PC-3 (cell line): ENCODE data around the gene GATAD2B. TPM values are rescaled to one million over a fixed set of nuclear protein-coding genes. Genes with fewer than 3 reads are reported as not detected.

Experiments used
- ATAC-seq: fragments of 200-7000 bp; cut with Tn5 transposase; 2 replicates; pipeline ENCODE4 v1.9.1; 2020; ENCODE audit warnings: mild to moderate bottlenecking, moderate library complexity
- BruUV-seq: library from RNA; stranded (reverse); fragments of 400-500 nt; replicated peaks from 2 replicates; lab custom pipeline; 2021; lab: Mats Ljungman, UMichigan
- CTCF ChIA-PET: fragments of 300-600 bp; sonication (Branson Sonifier 250); formaldehyde crosslinking; loops from one replicate; lab custom pipeline; 2022; ENCODE audit warnings: antibody characterized with exemption; lab: Charles Lee
- POLR2A ChIA-PET: fragments of 300-600 bp; sonication (Branson Sonifier 250); formaldehyde crosslinking; loops from one replicate; lab custom pipeline; 2022; ENCODE audit warnings: antibody characterized with exemption; ENCODE audit not compliant: unreplicated experiment; lab: Charles Lee
- DNase-seq: peaks from one replicate; pipeline ENCODE4 v3.0.0-alpha.2; 2015
- H2AFZ ChIP-seq: fragments of 300-600 bp; sonication (generic); 2 replicates; pipeline ENCODE4 v1.6.0; 2016; ENCODE audit warnings: antibody characterized with exemption, low read length
- H3F3A ChIP-seq: fragments of 300-600 bp; sonication (generic); one replicate; pipeline ENCODE4 v1.6.0; 2017; ENCODE audit warnings: antibody characterized with exemption, low read length, control low read depth, mild to moderate bottlenecking; ENCODE audit not compliant: unreplicated experiment
- H3K27ac ChIP-seq: fragments of 300-600 bp; sonication (generic); 2 replicates; pipeline ENCODE4 v1.5.1; 2016; ENCODE audit warnings: mild to moderate bottlenecking, low read length
- H3K27me3 ChIP-seq: fragments of 300-600 bp; sonication (generic); 2 replicates; pipeline ENCODE4 v1.6.1; 2016; ENCODE audit warnings: low read length, mixed read lengths
- H3K36me3 ChIP-seq: fragments of 300-600 bp; sonication (generic); 2 replicates; pipeline ENCODE4 v1.6.1; 2016; ENCODE audit warnings: low read depth, mixed run types, low read length, mixed read lengths
- H3K4me1 ChIP-seq: fragments of 300-600 bp; sonication (generic); 2 replicates; pipeline ENCODE4 v1.5.1; 2016; ENCODE audit warnings: low read length; ENCODE audit not compliant: insufficient read depth
- H3K4me2 ChIP-seq: fragments of 300-600 bp; sonication (generic); 2 replicates; pipeline ENCODE4 v1.6.0; 2016; ENCODE audit warnings: low read length
- H3K4me3 ChIP-seq: fragments of 300-600 bp; sonication (generic); 2 replicates; pipeline ENCODE4 v1.5.1; 2016; ENCODE audit warnings: mild to moderate bottlenecking, low read length, mixed read lengths
- H3K79me2 ChIP-seq: fragments of 300-600 bp; sonication (generic); 2 replicates; pipeline ENCODE4 v1.6.1; 2017; ENCODE audit warnings: low read length, mixed read lengths
- H3K9ac ChIP-seq: fragments of 300-600 bp; sonication (generic); 2 replicates; pipeline ENCODE4 v1.6.0; 2016; ENCODE audit warnings: mild to moderate bottlenecking, low read length
- H3K9me2 ChIP-seq: fragments of 300-600 bp; sonication (generic); replicated peaks from 2 replicates; pipeline ENCODE4 v1.6.1; 2016; ENCODE audit warnings: mixed run types, low read length, mixed read lengths
- H3K9me3 ChIP-seq: fragments of 300-600 bp; sonication (generic); 2 replicates; pipeline ENCODE4 v1.6.1; 2016; ENCODE audit warnings: low read length, mixed read lengths
- H4K20me1 ChIP-seq: fragments of 300-600 bp; sonication (generic); 2 replicates; pipeline ENCODE4 v1.6.1; 2016; ENCODE audit warnings: low read length, mixed read lengths
- EZH2 ChIP-seq: fragments of 300-600 bp; sonication (generic); IDR thresholded peaks from one replicate; pipeline ENCODE4 v1.6.1; 2017; ENCODE audit warnings: antibody characterized with exemption, mild to moderate bottlenecking, low read length; ENCODE audit not compliant: unreplicated experiment
- EZH2phosphoT487 ChIP-seq: fragments of 300-600 bp; sonication (generic); IDR thresholded peaks from 2 replicates; pipeline ENCODE4 v1.6.1; 2018; ENCODE audit warnings: mild to moderate bottlenecking, antibody characterized with exemption, low read length, borderline replicate concordance
- intact Hi-C: fragments of 100-400 bp; cut with micrococcal nuclease; formaldehyde crosslinking; loops from 2 replicates; pipeline ENCODE4 v1.9.0; 2023
- total RNA-seq: library from RNA; depleted of rRNA; stranded (reverse); fragments of >200 nt; gene quantifications from 2 replicates; pipeline ENCODE4 v1.2.3, GENCODE V29; 2014
- TF ChIP-seq, protein P1 (sequence below): fragments of 300-600 bp; sonication (generic); conservative IDR thresholded peaks from 2 replicates; pipeline ENCODE4 v1.5.1; 2017; ENCODE audit warnings: antibody characterized with exemption, low read depth, mild to moderate bottlenecking, low read length

GATAD2B gene
- total RNA-seq, 1 experiment from 2014 or later = 7.2 TPM

DNA sequence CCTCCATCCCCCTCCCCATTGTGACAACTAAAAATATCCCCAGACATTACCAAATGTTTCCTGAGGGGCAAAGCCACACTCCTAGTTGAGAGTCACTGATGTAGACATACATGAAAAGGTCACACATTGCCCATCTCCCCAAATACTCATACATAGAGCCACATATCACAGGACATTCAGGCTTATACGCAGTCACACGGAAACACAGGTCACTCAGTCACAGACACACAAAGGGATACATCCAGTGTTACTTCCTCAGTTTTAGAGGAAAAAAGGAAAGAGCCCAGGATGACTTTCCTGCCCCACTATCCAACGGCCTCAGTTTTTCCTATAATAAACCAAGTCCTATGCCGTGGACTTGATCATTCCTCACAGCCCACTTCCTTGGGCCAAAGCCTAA, 38.6 kb upstream of the GATAD2B start:
- peaks cover 7% of the 10 kb centered on the region for H3F3A ChIP-seq
- peaks cover 6% of the 10 kb centered on the region; the same call in 1 of the 2 replicates for H4K20me1 ChIP-seq
- no TSS peak for BruUV-seq
- ChIA-PET CTCF (no interaction called here), POLR2A (no interaction called here)
- H3K4me2 ChIP-seq = peak overlapping the region; percentile 98
- peak overlapping the region; percentile 84 for H3K4me3 ChIP-seq
- H3K4me1 ChIP-seq = peaks cover 43% of the 10 kb centered on the region
- peaks cover 63% of the 10 kb centered on the region for H3K79me2 ChIP-seq
- H3K36me3 ChIP-seq = no peaks in the 10 kb centered on the region; the same call in 1 of the 2 replicates
- intact Hi-C loops = no loop called here
- H3K9ac ChIP-seq = no peak overlapping the region
- no peaks in the 10 kb centered on the region for H3K9me2 ChIP-seq
- no peak overlapping the region for H2AFZ ChIP-seq
- no peak overlapping the region for H3K27ac ChIP-seq
- ATAC-seq (no peak), DNase-seq (no peak)
- no peaks in the 10 kb centered on the region for H3K27me3 ChIP-seq
- H3K9me3 ChIP-seq = no peaks in the 10 kb centered on the region
- no peak for TF ChIP-seq EZH2

DNA sequence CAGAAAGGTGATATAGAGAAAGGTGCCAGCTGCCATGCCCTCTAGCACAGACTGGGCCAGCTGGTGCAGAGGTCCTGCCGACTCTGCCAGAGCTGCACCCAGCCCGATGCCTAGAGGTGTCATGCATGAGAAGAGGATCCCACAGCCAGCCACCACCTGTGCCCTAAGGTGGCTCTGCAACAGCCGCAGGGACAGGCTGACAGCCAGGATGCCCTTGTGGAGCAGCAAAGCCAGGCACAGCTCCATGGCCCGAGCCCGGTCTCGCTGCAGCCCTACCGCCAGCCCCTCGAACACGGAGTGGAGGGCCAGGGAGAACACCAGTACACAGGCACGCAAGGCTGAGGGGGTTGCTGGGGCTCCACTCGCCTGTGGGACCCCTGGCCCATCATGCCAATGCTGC, 37.4 kb upstream of the GATAD2B start:
- Histone ChIP-seq H3K4me2 (no peak overlapping the region), H3K27ac (no peak overlapping the region), H4K20me1 (peaks cover 10% of the 10 kb centered on the region), H2AFZ (no peak overlapping the region), H3K4me1 (peaks cover 41% of the 10 kb centered on the region), H3F3A (peaks cover 7% of the 10 kb centered on the region), H3K9me2 (no peaks in the 10 kb centered on the region), H3K9me3 (no peaks in the 10 kb centered on the region), H3K79me2 (peaks cover 62% of the 10 kb centered on the region), H3K4me3 (no peak overlapping the region), H3K27me3 (no peaks in the 10 kb centered on the region), H3K36me3 (no peaks in the 10 kb centered on the region; the same call in 1 of the 2 replicates), H3K9ac (no peak overlapping the region)
- no TSS peak for BruUV-seq
- intact Hi-C loops = no loop called here
- DNase-seq (no peak), ATAC-seq (no peak)
- TF ChIP-seq EZH2phosphoT487 (no peak), EZH2 (no peak)
- TF ChIP-seq, protein P1, sequence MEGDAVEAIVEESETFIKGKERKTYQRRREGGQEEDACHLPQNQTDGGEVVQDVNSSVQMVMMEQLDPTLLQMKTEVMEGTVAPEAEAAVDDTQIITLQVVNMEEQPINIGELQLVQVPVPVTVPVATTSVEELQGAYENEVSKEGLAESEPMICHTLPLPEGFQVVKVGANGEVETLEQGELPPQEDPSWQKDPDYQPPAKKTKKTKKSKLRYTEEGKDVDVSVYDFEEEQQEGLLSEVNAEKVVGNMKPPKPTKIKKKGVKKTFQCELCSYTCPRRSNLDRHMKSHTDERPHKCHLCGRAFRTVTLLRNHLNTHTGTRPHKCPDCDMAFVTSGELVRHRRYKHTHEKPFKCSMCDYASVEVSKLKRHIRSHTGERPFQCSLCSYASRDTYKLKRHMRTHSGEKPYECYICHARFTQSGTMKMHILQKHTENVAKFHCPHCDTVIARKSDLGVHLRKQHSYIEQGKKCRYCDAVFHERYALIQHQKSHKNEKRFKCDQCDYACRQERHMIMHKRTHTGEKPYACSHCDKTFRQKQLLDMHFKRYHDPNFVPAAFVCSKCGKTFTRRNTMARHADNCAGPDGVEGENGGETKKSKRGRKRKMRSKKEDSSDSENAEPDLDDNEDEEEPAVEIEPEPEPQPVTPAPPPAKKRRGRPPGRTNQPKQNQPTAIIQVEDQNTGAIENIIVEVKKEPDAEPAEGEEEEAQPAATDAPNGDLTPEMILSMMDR = no peak
- ChIA-PET POLR2A (no interaction called here), CTCF (no interaction called here)

DNA sequence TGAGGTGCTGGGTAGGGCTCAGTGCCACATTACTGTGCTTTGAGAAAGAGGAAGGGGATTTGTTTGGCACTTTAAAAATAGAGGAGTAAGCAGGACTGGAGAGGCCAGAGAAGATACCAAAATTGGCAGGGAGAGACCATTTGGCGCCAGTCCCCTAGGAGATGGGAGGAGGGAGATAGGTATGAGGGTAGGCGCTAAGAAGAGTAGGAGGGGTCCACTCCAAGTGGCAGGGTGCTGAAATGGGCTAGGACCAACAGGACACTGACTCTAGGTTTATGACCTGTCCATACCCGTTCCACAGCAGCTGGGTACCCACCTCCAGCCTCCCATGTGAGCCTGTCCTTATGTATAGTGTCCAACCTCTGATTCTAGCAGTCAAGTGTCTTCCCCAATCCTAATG, 36.7 kb upstream of the GATAD2B start:
- ATAC-seq (no peak), DNase-seq (no peak)
- H3K4me1 ChIP-seq = peaks cover 41% of the 10 kb centered on the region
- intact Hi-C loops = no loop called here
- peaks cover 10% of the 10 kb centered on the region for H4K20me1 ChIP-seq
- POLR2A ChIA-PET = no interaction called here
- H3K27me3 ChIP-seq = no peaks in the 10 kb centered on the region
- peaks cover 7% of the 10 kb centered on the region for H3F3A ChIP-seq
- no peak overlapping the region for H3K4me2 ChIP-seq
- no peak overlapping the region for H2AFZ ChIP-seq
- no peak for TF ChIP-seq EZH2
- TF ChIP-seq, protein P1 = no peak
- TF ChIP-seq EZH2phosphoT487 = no peak
- H3K36me3 ChIP-seq = peaks cover 3% of the 10 kb centered on the region; the same call in 1 of the 2 replicates
- no TSS peak for BruUV-seq
- H3K9me3 ChIP-seq = no peaks in the 10 kb centered on the region
- H3K4me3 ChIP-seq = no peak overlapping the region
- no peaks in the 10 kb centered on the region for H3K9me2 ChIP-seq
- peaks cover 62% of the 10 kb centered on the region for H3K79me2 ChIP-seq
- CTCF ChIA-PET = no interaction called here
- H3K9ac ChIP-seq = no peak overlapping the region
- H3K27ac ChIP-seq = no peak overlapping the region
